HepG2 (cell line): Measurements from ENCODE around the gene DPEP3. TPM values are rescaled to one million over a fixed set of nuclear protein-coding genes. Genes with fewer than 3 reads are reported as not detected.

Experiments used
- CREB1 ChIP-seq, 2 experiments: fragments of 450-650 bp in 1 of 2; IDR thresholded peaks; 2 replicates each; pipeline ENCODE4 v1.6.1; 2016 to 2017; ENCODE audit warnings: control low read depth in 1 of 2, mild to moderate bottlenecking in 1 of 2, missing compliant biosample characterization in 1 of 2, missing genetic modification characterization in 1 of 2
- FOSL2 ChIP-seq: sonication (generic); formaldehyde crosslinking; IDR thresholded peaks from 2 replicates; pipeline ENCODE4 v1.4.0; 2020; ENCODE audit warnings: missing genetic modification reagents
- HNF4G ChIP-seq, 2 experiments: sonication (generic) in 1 of 2; formaldehyde crosslinking in 1 of 2; IDR thresholded peaks; 2 replicates each; pipeline versions ENCODE4 v1.4.0 to v1.6.1; 2011 to 2020; ENCODE audit warnings: borderline replicate concordance in 2 of 2, low read depth in 2 of 2, mild to moderate bottlenecking in 2 of 2, low read length in 1 of 2, missing genetic modification reagents in 1 of 2, moderate library complexity in 1 of 2
- MEF2D ChIP-seq: sonication (generic); formaldehyde crosslinking; IDR thresholded peaks from 2 replicates; pipeline ENCODE4 v1.5.1; 2020; ENCODE audit warnings: mild to moderate bottlenecking, missing genetic modification reagents
- MZF1 ChIP-seq: sonication (generic); formaldehyde crosslinking; IDR thresholded peaks from 2 replicates; pipeline ENCODE4 v1.8.1; 2023; ENCODE audit warnings: mild to moderate bottlenecking, missing genetic modification reagents, borderline replicate concordance
- RARA ChIP-seq: IDR thresholded peaks from 2 replicates; pipeline ENCODE4 v1.6.1; 2016; ENCODE audit warnings: missing genetic modification reagents, missing compliant biosample characterization
- TIGD3 ChIP-seq: sonication (generic); formaldehyde crosslinking; IDR thresholded peaks from 2 replicates; pipeline ENCODE4 v1.5.1; 2020; ENCODE audit warnings: mild to moderate bottlenecking, missing genetic modification reagents, borderline replicate concordance
- ZC3H13 ChIP-seq: sonication (generic); formaldehyde crosslinking; IDR thresholded peaks from 2 replicates; pipeline ENCODE4 v1.8.1; 2023; ENCODE audit warnings: mild to moderate bottlenecking, missing genetic modification reagents, moderate library complexity
- ZNF766 ChIP-seq: sonication (generic); formaldehyde crosslinking; IDR thresholded peaks from 2 replicates; pipeline ENCODE4 v1.5.0; 2020; ENCODE audit warnings: missing genetic modification reagents, borderline replicate concordance
- ZNF772 ChIP-seq: sonication (generic); formaldehyde crosslinking; IDR thresholded peaks from 2 replicates; pipeline ENCODE4 v1.5.0; 2020; ENCODE audit warnings: mild to moderate bottlenecking, missing genetic modification reagents
- ZSCAN21 ChIP-seq: sonication (generic); formaldehyde crosslinking; IDR thresholded peaks from 2 replicates; pipeline ENCODE4 v1.8.0; 2022; ENCODE audit warnings: mild to moderate bottlenecking, missing genetic modification reagents, moderate library complexity, borderline replicate concordance
- ZSCAN5A ChIP-seq: sonication (generic); formaldehyde crosslinking; IDR thresholded peaks from 2 replicates; pipeline ENCODE4 v1.8.0; 2022; ENCODE audit warnings: mild to moderate bottlenecking, missing genetic modification reagents, borderline replicate concordance
- ZUFSP ChIP-seq: sonication (generic); formaldehyde crosslinking; IDR thresholded peaks from 2 replicates; pipeline ENCODE4 v1.9.0; 2021; ENCODE audit warnings: missing genetic modification reagents, mild to moderate bottlenecking, borderline replicate concordance
- polyA plus RNA-seq, 8 experiments: library from polyadenylated mRNA; depleted of rRNA in 3 of 8; stranded (reverse) in 7 of 8; unstranded in 1 of 8; fragments of >200 nt; fragmentation: Illumina TruSeq in 4 of 8; extraction: Trizol in 4 of 8; gene quantifications; 2 replicates each; pipeline versions ENCODE4 v1.2.1 to v1.2.3, GENCODE V29; 2011 to 2016; ENCODE audit warnings: low read depth in 4 of 8, missing spikeins in 1 of 8, mixed read lengths in 1 of 8; ENCODE audit not compliant: insufficient read depth in 1 of 8
- total RNA-seq, 5 experiments: library from RNA; depleted of rRNA; stranded (reverse); fragments of >200 nt; fragmentation: Illumina TruSeq; extraction: Trizol; gene quantifications; 2 replicates each; pipeline ENCODE4 v1.2.3, GENCODE V29; 2016; ENCODE audit warnings: low read depth in 1 of 5
- TF ChIP-seq, protein P1 (sequence below): sonication (generic); formaldehyde crosslinking; IDR thresholded peaks from 2 replicates; pipeline ENCODE4 v1.5.1; 2020; ENCODE audit warnings: missing genetic modification reagents, mild to moderate bottlenecking, borderline replicate concordance
- TF ChIP-seq, protein P2 (sequence below): sonication (generic); formaldehyde crosslinking; IDR thresholded peaks from 2 replicates; pipeline ENCODE4 v1.5.0; 2020; ENCODE audit warnings: mild to moderate bottlenecking, missing genetic modification reagents
- TF ChIP-seq, protein P3 (sequence below): IDR thresholded peaks from 2 replicates; pipeline ENCODE4 v1.6.1; 2012; ENCODE audit warnings: low read length, improper control_type of control experiment

Gene DPEP3
- total and polyA plus RNA-seq, 2 of the 13 experiments (the other 11 are each of a cell fraction or from before 2014, with no cell fraction given), result not detected

- TF ChIP-seq ZSCAN5A (CRISPR knock-in tag) (0 out of 2 replicates have a peak, but pooled peaks have one; percentile 45), CREB1 (IDR thresholded peaks at IDR 0.05) (no peak), CREB1 (CRISPR knock-in tag; IDR thresholded peaks at IDR 0.05) (no peak), ZC3H13 (CRISPR knock-in tag) (peak; percentile 23; the same call in 1 of the 2 replicates), ZNF766 (CRISPR knock-in tag) (no peak), RARA (CRISPR knock-in tag) (no peak), ZUFSP (CRISPR knock-in tag) (no peak), FOSL2 (no peak; the same call in 1 of the 2 replicates), MEF2D (no peak), ZNF772 (CRISPR knock-in tag) (no peak), HNF4G (IDR thresholded peaks at IDR 0.05; ENCODE audit: borderline replicate concordance, low read depth, low read length) (no peak), HNF4G (CRISPR knock-in tag; IDR thresholded peaks at IDR 0.05; ENCODE audit: borderline replicate concordance, low read depth) (no peak), ZSCAN21 (CRISPR knock-in tag) (no peak), MZF1 (CRISPR knock-in tag) (no peak), TIGD3 (no peak)
- TF ChIP-seq, protein P1, sequence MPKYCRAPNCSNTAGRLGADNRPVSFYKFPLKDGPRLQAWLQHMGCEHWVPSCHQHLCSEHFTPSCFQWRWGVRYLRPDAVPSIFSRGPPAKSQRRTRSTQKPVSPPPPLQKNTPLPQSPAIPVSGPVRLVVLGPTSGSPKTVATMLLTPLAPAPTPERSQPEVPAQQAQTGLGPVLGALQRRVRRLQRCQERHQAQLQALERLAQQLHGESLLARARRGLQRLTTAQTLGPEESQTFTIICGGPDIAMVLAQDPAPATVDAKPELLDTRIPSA (CRISPR knock-in tag), result no peak
- TF ChIP-seq, protein P2, sequence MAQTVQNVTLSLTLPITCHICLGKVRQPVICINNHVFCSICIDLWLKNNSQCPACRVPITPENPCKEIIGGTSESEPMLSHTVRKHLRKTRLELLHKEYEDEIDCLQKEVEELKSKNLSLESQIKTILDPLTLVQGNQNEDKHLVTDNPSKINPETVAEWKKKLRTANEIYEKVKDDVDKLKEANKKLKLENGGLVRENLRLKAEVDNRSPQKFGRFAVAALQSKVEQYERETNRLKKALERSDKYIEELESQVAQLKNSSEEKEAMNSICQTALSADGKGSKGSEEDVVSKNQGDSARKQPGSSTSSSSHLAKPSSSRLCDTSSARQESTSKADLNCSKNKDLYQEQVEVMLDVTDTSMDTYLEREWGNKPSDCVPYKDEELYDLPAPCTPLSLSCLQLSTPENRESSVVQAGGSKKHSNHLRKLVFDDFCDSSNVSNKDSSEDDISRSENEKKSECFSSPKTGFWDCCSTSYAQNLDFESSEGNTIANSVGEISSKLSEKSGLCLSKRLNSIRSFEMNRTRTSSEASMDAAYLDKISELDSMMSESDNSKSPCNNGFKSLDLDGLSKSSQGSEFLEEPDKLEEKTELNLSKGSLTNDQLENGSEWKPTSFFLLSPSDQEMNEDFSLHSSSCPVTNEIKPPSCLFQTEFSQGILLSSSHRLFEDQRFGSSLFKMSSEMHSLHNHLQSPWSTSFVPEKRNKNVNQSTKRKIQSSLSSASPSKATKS, result no peak
- TF ChIP-seq, protein P3, sequence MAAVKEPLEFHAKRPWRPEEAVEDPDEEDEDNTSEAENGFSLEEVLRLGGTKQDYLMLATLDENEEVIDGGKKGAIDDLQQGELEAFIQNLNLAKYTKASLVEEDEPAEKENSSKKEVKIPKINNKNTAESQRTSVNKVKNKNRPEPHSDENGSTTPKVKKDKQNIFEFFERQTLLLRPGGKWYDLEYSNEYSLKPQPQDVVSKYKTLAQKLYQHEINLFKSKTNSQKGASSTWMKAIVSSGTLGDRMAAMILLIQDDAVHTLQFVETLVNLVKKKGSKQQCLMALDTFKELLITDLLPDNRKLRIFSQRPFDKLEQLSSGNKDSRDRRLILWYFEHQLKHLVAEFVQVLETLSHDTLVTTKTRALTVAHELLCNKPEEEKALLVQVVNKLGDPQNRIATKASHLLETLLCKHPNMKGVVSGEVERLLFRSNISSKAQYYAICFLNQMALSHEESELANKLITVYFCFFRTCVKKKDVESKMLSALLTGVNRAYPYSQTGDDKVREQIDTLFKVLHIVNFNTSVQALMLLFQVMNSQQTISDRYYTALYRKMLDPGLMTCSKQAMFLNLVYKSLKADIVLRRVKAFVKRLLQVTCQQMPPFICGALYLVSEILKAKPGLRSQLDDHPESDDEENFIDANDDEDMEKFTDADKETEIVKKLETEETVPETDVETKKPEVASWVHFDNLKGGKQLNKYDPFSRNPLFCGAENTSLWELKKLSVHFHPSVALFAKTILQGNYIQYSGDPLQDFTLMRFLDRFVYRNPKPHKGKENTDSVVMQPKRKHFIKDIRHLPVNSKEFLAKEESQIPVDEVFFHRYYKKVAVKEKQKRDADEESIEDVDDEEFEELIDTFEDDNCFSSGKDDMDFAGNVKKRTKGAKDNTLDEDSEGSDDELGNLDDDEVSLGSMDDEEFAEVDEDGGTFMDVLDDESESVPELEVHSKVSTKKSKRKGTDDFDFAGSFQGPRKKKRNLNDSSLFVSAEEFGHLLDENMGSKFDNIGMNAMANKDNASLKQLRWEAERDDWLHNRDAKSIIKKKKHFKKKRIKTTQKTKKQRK, result no peak
Observed at GRCh38 chr16:67934306-67935100, 45.8 kb downstream of the DPEP3 start (continued).
